Fibroblast of villous mesenchyme (primary cell): ENCODE results near the gene ZNF750. TPM values are rescaled to one million over a fixed set of nuclear protein-coding genes. Genes with fewer than 3 reads are reported as not detected.

Experiments
- DNase-seq: peaks from one replicate; pipeline ENCODE4 v3.0.0-alpha.2; 2010; ENCODE audit warnings: low read depth
- H3K4me3 ChIP-seq: 2 replicates; pipeline ENCODE4 v1.5.1; 2011; ENCODE audit warnings: low read depth, mild to moderate bottlenecking, low read length
- total RNA-seq: library from RNA; depleted of rRNA; stranded (reverse); fragments of >200 nt; gene quantifications from 2 replicates; pipeline ENCODE4 v1.2.3, GENCODE V29; 2012
- TF ChIP-seq, protein P1 (sequence below): IDR thresholded peaks from 2 replicates; pipeline ENCODE4 v1.5.1; 2012; ENCODE audit warnings: low read depth, mild to moderate bottlenecking, low read length; ENCODE audit not compliant: insufficient read depth

Gene ZNF750
- total RNA-seq, 1 donor: not detected

DNA sequence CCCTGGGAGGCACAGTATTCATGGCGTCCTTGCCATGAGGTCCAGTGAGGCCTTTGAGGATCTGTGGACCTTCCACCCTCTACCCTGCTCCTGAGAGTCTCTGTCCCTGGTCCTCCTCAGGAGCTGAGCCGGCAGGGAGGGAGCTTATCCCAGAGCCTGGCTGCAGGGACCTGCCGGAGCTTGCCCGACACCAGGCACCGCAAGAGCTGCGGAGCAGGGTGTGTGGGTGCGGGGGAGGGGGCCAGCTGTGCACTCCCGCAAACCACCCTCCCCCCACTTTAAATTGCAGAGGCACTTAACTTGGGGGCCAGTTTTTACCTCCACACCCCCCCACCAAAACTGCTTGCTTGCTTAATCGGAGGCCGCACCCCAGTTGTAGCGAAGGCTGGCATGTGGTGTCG lies 609 bp upstream of the ZNF750 start:
- TF ChIP-seq, protein P1, sequence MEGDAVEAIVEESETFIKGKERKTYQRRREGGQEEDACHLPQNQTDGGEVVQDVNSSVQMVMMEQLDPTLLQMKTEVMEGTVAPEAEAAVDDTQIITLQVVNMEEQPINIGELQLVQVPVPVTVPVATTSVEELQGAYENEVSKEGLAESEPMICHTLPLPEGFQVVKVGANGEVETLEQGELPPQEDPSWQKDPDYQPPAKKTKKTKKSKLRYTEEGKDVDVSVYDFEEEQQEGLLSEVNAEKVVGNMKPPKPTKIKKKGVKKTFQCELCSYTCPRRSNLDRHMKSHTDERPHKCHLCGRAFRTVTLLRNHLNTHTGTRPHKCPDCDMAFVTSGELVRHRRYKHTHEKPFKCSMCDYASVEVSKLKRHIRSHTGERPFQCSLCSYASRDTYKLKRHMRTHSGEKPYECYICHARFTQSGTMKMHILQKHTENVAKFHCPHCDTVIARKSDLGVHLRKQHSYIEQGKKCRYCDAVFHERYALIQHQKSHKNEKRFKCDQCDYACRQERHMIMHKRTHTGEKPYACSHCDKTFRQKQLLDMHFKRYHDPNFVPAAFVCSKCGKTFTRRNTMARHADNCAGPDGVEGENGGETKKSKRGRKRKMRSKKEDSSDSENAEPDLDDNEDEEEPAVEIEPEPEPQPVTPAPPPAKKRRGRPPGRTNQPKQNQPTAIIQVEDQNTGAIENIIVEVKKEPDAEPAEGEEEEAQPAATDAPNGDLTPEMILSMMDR: no peak
- no peak overlapping the region for H3K4me3 ChIP-seq
- DNase-seq: no peak

DNA sequence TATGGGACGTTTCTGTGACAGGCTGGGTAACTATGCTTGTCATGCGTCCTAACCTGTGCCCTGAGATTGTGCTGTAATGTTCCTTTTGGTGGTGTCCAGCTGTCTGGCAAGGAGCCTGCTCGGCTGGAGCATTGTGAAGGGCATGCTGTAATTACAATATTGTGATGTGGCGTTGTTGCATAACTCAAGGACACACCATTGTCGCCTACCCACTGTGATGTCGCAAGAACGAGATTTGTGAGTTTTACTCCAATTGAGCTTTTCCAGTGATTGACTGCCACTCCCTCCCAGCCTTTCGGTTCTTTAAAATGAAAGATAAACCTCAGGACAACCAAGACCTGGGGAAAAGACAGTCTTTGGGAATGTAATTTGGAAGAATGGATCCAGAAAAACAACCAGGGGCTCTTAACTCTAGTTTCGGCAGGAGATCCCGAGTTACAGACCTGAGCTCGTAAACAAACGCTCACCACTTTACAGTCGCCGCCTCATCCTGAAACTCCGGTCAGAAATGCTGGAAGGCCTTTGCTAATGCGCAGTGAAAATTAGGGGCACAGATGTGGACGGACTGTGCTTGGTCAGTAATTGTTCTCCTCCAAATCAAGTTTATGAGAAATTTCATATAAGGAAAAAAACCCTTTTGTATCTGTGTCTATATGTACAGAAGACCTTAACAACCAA lies 1.3 kb downstream of the ZNF750 start:
- no peak overlapping the region for H3K4me3 ChIP-seq
- TF ChIP-seq, protein P1: no peak
- DNase-seq: peak; percentile 58

DNA sequence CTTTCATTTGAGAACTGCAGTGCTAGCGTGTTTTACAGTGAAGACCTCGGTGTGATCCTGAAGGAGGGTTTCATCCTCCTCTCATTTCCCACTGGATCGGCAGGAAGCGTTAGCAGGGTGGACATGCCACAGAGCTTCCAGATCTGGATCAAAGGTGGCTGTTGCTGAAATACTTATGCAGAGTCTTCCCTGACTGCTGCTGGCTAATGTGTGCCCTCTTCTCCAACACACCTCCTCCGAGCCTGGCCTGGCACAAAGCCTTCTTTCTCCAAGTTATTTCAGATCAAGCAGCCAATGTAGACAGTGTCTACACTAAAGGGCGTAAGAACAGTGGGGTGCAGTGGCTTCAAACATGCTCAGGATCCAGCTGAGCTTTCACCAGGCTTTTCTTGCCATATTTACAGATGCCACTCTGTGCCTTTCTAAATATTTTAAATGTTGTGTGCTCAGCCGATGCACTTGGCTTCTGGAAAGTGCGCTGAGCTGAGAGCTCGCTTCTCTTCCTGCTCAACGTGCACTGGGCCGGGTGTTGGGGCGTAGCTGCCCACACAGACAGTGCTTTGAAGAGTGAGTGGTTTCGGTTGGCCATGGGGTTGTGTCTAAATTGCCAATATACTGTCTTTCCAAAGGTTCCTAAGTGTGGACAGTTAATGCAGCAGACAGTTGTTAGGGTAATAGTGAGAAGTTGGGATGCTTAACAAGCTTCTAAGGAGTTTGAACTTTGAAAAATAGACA lies 2.1 kb downstream of the ZNF750 start:
- no peak for DNase-seq
- TF ChIP-seq, protein P1: no peak
- H3K4me3 ChIP-seq: no peak overlapping the region

DNA sequence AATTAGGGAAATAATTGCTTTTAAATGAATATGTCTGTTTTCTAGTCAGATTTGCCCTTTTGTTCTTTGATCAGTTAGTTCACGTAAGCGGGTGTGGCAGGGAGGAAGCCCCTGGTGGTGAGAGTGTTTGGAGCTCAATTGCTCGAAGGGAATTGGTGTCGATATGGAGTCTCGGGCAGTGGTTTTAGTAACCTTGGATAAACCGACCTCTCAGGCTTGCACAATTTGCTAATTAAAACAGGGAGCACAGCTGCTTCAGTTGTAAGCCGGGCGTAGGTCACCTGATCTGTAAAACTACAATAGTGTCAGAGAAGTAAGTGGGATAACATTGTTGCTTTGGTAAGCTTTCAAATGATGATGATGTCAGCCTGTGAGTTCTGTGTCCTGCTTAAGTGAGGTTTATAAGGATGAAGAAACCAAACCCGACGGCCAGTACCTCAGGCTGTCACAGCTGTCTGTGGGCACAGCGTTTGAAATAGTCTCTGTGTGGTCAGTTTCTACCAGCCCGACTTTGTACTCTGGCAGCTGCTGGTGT lies 2.9 kb downstream of the ZNF750 start:
- H3K4me3 ChIP-seq: no peak overlapping the region
- TF ChIP-seq, protein P1: peak; percentile 32
- peak; percentile 83 for DNase-seq

DNA sequence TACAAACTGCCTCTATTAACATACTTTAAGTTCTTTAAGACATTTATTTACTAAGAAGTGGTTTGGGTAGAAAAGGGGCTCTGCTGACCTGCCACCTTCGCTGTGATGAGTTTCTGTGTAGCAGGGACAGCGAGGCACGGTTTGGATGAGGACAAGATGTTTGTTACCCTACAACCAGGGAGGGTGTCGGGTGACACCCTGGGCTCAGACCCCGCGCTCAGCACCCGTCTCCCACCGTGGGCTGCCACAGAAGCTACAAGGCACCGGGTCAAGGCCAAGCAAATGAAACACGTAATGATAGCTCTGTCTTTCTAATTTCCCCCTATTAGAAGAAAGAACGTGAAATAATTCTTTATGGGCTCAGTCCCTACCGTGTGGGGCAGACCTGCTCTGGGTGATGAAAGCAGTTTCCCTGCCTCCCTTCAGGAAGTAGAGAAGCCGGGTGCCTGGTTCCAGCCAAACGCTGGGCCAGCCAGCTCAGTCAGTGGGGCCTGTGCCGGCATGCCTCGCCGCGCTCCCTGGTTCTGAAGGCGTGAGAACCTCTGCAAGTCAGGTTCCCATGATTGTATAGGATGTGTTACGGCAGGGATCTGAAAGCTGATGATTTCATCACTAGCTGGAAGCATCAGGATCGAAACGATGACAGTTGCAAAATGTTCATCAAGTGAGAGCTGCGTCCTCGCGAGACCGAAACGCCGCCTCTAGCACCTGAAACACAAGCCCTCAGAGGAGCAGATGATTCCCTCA lies 3.9 kb downstream of the ZNF750 start:
- TF ChIP-seq, protein P1: no peak
- H3K4me3 ChIP-seq: no peak overlapping the region
- DNase-seq: no peak

DNA sequence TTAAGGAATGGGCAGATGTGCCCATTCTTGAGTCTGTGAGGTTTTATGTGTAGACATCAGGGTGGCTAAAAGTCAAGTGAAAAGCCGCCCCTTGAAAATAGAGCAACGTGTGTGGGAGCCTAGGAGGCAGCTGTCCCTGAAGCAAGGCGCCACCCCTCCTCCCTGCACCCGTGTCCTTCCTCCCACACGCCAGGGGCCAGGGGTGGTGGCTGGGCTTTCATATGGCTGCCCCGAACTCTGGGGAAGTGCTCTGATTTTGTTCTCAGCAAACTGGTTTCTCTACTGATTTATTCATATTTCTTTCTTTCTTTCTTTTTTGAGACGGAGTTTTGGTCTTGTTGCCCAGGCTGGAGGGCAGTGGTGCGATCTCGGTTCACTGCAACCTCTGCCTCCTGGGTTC lies 4.7 kb downstream of the ZNF750 start:
- H3K4me3 ChIP-seq: no peak overlapping the region
- TF ChIP-seq, protein P1: no peak
- no peak for DNase-seq
